Heart left ventricle (tissue), 16 donors: ENCODE measurements around the gene CHRNA1. TPM values are rescaled to one million over a fixed set of nuclear protein-coding genes. Genes with fewer than 3 reads are reported as not detected.

Experiments
- ATAC-seq, 4 donors: fragments of 200-7000 bp; cut with Tn5 transposase; one replicate each; pipeline ENCODE4 v1.9.1; 2020 to 2022; ENCODE audit warnings: moderate library complexity in 4 of 4, mild to moderate bottlenecking in 3 of 4, moderate number of reproducible peaks in 1 of 4
- DNase-seq, 5 donors: peaks; one replicate each; pipeline ENCODE4 v3.0.0-alpha.2; 2020
- H3K27ac ChIP-seq, 12 donors: fragments of 200-600 bp; sonication (generic) in 4 of 12; one replicate each; pipeline versions ENCODE4 v1.5.0 to v1.8.0; 2016 to 2022; ENCODE audit warnings: mild to moderate bottlenecking in 2 of 12
- H3K27me3 ChIP-seq, 9 donors: fragments of 200-600 bp; sonication (generic) in 2 of 9; one replicate each; pipeline versions ENCODE4 v1.5.1 to v1.8.0; 2016 to 2022; ENCODE audit warnings: mild to moderate bottlenecking in 3 of 9
- H3K36me3 ChIP-seq, 9 donors: fragments of 200-600 bp; sonication (generic) in 2 of 9; one replicate each; pipeline versions ENCODE4 v1.5.0 to v1.8.0; 2018 to 2022; ENCODE audit warnings: mild to moderate bottlenecking in 2 of 9
- H3K4me1 ChIP-seq, 12 donors: fragments of 200-600 bp; sonication (generic) in 4 of 12; one replicate each; pipeline versions ENCODE4 v1.5.0 to v1.8.0; 2016 to 2022; ENCODE audit warnings: mild to moderate bottlenecking in 3 of 12
- H3K4me3 ChIP-seq, 12 donors: fragments of 200-600 bp; sonication (generic) in 4 of 12; one replicate each; pipeline versions ENCODE4 v1.5.0 to v1.8.0; 2017 to 2022; ENCODE audit warnings: mild to moderate bottlenecking in 9 of 12, moderate library complexity in 4 of 12
- H3K9me3 ChIP-seq, 12 donors: fragments of 200-600 bp; sonication (generic) in 4 of 12; one replicate each; pipeline versions ENCODE4 v1.5.0 to v1.8.0; 2016 to 2022; ENCODE audit warnings: mild to moderate bottlenecking in 1 of 12
- POLR2A ChIP-seq, 2 donors: fragments of 450-650 bp; IDR thresholded peaks; one replicate each; pipeline ENCODE4 v1.6.1; 2017; ENCODE audit warnings: antibody characterized with exemption in 2 of 2, mild to moderate bottlenecking in 2 of 2, moderate library complexity in 2 of 2
- WGBS, 4 donors: extraction: QIAGEN DNeasy Blood & Tissue Kit in 2 of 4; methylation state at CpG; one replicate each; pipeline versions ENCODE4 v1.1.5 to v1.1.7; 2013 to 2018; 5-methylcytosine and 5-hydroxymethylcytosine counted together
- intact Hi-C, 10 donors: fragments of 100-400 bp; cut with DNase I; formaldehyde crosslinking; loops; one replicate each; pipeline versions ENCODE4 v1.11.1 to v1.14.2; 2022
- polyA plus RNA-seq, 2 donors: library from polyadenylated mRNA; stranded (reverse); fragments of 200-250 nt; gene quantifications; one replicate each; pipeline ENCODE4 v1.2.3, GENCODE V29; 2013
- total RNA-seq, 9 donors: library from RNA; depleted of rRNA in 2 of 9; stranded (reverse); fragments of >200 nt in 2 of 9; fragmentation: NEBNext Ultra II Directional in 3 of 9; extraction: Animal tissue kit (Norgen Biotek cat#: 25700) in 3 of 9; gene quantifications; one replicate each; pipeline versions ENCODE4 v1.1.0 to v1.2.4, GENCODE V29; 2016 to 2023
- TF ChIP-seq, protein P1 (sequence below), 12 donors: fragments of 200-600 bp; sonication (generic) in 4 of 12; IDR thresholded peaks; one replicate each; pipeline versions ENCODE4 v1.5.0 to v1.8.0; 2018 to 2022; ENCODE audit warnings: antibody characterized with exemption in 12 of 12, mild to moderate bottlenecking in 5 of 12
- donor health status: ischemic (EF 13 %, LVEDD 7.1; RV severe dilation, severe dysfunction).
- donor health status: healthy with polysubstance abuse.
- donor health status: DM: no; HTN: yes; CAD: no.
- donor health status: DM: no; HTN: no; CAD: no.
- donor health status: ischemic (EF 25% LVEDD 6.9; RV normal size, moderate dysfunction).
- donor health status: ischemic (EF 25% LVEDD 5.7; RV mildly dilated, moderate dysfunction).
- donor health status: healthy.
- donor health status: DM: yes; HTN: yes; CAD: no.
- donor health status: ischemic (EF 35%, LVEDD 5.7; RV mildly dilated, moderate dysfunction).
- donor health status: nonischemic (EF 11% LVEDD 7.7; RV severe dilation, severe dysfunction).
- donor health status: DM: yes; HTN: yes; CAD: no.
- donor health status: PGD.
- donor health status: ischemic (EF 29% LVEDD 5.4; RV normal size, mild dysfunction).
- donor health status: nonischemic (EF 23%, LVEDD 6.1; RV moderate dilation, normal function).

The CHRNA1 gene
- total and polyA plus RNA-seq, 11 donors, result 0.07 to 1.8 (median 0.86) TPM; not detected in 3

DNA sequence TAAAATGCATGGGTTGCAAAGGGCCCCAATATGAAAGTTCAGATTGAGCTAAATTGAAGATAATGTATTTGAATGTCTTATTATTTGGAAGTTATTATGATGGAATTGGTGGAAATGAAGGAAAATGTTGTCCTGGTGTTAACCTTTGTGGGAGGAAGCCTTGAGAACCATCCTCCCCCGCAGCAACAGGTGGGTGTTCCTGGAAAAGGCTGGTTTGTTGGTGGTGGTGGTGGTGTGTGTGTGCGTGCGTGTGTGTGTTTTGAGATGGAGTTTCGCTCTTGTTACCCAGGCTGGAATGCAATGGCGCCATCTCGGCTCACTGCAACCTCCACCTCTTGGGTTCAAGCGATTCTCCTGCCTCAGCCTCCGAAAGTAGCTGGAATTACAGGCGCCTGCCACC is 36.2 kb downstream of the CHRNA1 start:
- Histone ChIP-seq H3K36me3 (no peaks in the 10 kb centered on the region), H3K27me3 (peaks cover 0 to 56% (median 17%) of the 10 kb centered on the region in 9 donors), H3K9me3 (no peaks in the 10 kb centered on the region), H3K27ac (no peak overlapping the region), H3K4me3 (no peak overlapping the region), H3K4me1 (peaks cover 0 to 13% (median 4%) of the 10 kb centered on the region in 12 donors)
- DNase-seq (no peak), ATAC-seq (no peak)
- intact Hi-C loops, result no loop called here
- 96 to 99% (median 97%) methylated on average over 9 of the region's 9 CpGs for WGBS, 4 donors
- TF ChIP-seq, protein P1, sequence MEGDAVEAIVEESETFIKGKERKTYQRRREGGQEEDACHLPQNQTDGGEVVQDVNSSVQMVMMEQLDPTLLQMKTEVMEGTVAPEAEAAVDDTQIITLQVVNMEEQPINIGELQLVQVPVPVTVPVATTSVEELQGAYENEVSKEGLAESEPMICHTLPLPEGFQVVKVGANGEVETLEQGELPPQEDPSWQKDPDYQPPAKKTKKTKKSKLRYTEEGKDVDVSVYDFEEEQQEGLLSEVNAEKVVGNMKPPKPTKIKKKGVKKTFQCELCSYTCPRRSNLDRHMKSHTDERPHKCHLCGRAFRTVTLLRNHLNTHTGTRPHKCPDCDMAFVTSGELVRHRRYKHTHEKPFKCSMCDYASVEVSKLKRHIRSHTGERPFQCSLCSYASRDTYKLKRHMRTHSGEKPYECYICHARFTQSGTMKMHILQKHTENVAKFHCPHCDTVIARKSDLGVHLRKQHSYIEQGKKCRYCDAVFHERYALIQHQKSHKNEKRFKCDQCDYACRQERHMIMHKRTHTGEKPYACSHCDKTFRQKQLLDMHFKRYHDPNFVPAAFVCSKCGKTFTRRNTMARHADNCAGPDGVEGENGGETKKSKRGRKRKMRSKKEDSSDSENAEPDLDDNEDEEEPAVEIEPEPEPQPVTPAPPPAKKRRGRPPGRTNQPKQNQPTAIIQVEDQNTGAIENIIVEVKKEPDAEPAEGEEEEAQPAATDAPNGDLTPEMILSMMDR (IDR thresholded peaks at IDR 0.05), result no peak
- no peak for TF ChIP-seq POLR2A (IDR thresholded peaks at IDR 0.05)

DNA sequence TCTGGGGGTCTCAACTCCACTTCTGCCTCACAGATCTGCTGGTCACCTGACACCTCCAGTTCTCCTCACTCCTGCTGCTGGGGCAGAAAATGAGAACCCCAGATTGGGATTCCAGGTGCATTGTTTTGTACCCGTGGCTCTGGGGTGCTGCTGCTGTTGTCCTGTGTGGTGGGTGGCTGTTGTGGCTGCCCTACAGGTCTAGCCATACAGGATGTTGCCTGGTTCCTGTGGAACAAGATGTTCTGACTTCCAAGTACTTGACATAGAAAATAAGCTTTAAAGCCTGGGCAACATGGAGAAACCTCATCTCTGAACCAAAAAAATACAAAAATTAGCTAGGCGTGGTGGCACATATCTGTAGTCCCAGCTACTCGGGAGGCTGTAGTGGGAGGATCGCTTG is 38.1 kb downstream of the CHRNA1 start:
- Histone ChIP-seq H3K36me3 (no peaks in the 10 kb centered on the region), H3K4me1 (peaks cover 0 to 13% (median 4%) of the 10 kb centered on the region in 12 donors), H3K27ac (no peak overlapping the region), H3K27me3 (peaks cover 0 to 41% (median 17%) of the 10 kb centered on the region in 9 donors), H3K9me3 (no peaks in the 10 kb centered on the region), H3K4me3 (no peak overlapping the region)
- 43 to 64% (median 61%) methylated on average over 4 of the region's 4 CpGs for WGBS, 4 donors
- TF ChIP-seq, protein P1 (IDR thresholded peaks at IDR 0.05), result no peak
- no peak for TF ChIP-seq POLR2A (IDR thresholded peaks at IDR 0.05)
- ATAC-seq (no peak), DNase-seq (no peak)
- intact Hi-C loops, result no loop called here

DNA sequence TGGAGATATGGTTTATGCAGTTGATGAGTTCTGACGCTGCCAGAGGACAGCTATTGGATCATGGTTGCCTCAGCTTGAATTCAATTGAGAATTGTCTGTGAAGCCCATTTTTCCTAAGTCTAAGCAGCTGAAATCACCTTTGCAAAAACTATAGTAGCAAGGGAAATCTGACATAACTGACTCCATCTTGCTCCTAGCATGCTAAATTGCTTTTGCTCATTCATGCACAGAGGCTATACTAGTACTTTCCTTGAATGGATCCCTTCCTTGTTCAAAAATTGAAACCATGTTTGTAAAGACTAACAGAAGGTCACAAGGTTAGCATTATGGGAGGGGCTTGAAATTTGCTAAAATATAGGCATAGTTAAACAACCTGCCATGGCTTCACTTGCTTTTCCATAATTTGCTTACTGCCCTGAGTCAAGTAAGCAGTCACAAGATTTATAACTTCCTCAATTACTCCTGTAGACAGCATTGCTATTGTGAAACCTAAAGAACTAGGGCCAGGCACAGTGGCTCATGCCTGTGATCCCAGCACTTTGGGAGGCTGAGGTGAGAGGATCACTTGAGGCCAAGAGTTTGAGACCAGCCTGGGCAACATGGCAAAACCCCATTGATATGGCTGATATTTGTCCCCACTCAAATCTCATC is 41.2 kb downstream of the CHRNA1 start:
- no peak overlapping the region for H3K27ac ChIP-seq
- peaks cover 0 to 4% (median 0%) of the 10 kb centered on the region in 12 donors for H3K9me3 ChIP-seq
- peaks cover 0 to 12% (median 0%) of the 10 kb centered on the region in 9 donors for H3K27me3 ChIP-seq
- intact Hi-C loops, result no loop called here
- DNase-seq (no peak), ATAC-seq (no peak)
- H3K4me3 ChIP-seq, result no peak overlapping the region
- no peaks in the 10 kb centered on the region for H3K36me3 ChIP-seq
- no peaks in the 10 kb centered on the region for H3K4me1 ChIP-seq
- WGBS, 4 donors, result 90 to 100% (median 93%) methylated on average over 1 of the region's 1 CpG
- TF ChIP-seq POLR2A (IDR thresholded peaks at IDR 0.05), result no peak
- TF ChIP-seq, protein P1 (IDR thresholded peaks at IDR 0.05), result no peak

DNA sequence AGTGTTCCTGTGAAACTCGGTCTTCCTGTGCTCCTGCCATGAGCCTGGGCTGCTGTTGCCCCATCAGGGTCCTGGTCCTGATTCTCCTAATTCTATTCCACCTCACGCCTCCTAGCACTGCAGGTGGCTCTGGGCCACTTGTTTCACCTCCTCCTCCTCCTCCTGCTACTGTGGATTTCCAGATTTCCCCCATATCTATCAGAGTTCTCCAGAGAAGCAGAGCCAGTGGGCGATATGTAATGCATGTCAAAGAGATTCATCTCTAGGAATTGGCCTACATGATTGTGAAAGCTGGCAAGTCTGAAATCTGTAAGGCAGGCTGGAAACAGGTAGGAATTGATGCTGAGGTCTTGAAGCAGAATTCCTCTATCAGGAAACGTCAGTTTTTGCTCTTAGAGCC is 45.3 kb downstream of the CHRNA1 start:
- Histone ChIP-seq H3K36me3 (no peaks in the 10 kb centered on the region), H3K27ac (no peak overlapping the region), H3K4me1 (no peaks in the 10 kb centered on the region), H3K27me3 (peaks cover 0 to 4% (median 0%) of the 10 kb centered on the region in 9 donors), H3K9me3 (peaks cover 0 to 4% (median 0%) of the 10 kb centered on the region in 12 donors), H3K4me3 (no peak overlapping the region)
- intact Hi-C loops, result no loop called here
- ATAC-seq (no peak), DNase-seq (no peak)
- 58 to 76% (median 71%) methylated on average over 4 of the region's 4 CpGs for WGBS, 4 donors
- TF ChIP-seq POLR2A (IDR thresholded peaks at IDR 0.05), result no peak
- TF ChIP-seq, protein P1 (IDR thresholded peaks at IDR 0.05), result no peak
